Parathyroid adenoma (tissue), 2 donors: ENCODE data around the gene PPP1R2C.

Experiments
- H2AFZ ChIP-seq: fragments of 300-600 bp; sonication (generic); one replicate; pipeline ENCODE4 v1.7.0; 2017; ENCODE audit warnings: antibody characterized with exemption, mild to moderate bottlenecking
- H3K27ac ChIP-seq: fragments of 300-600 bp; sonication (generic); one replicate; pipeline ENCODE4 v1.7.0; 2017
- H3K27me3 ChIP-seq: fragments of 300-600 bp; sonication (generic); one replicate; pipeline ENCODE4 v1.7.0; 2017; ENCODE audit warnings: low read length; ENCODE audit not compliant: control insufficient read depth, insufficient read depth
- H3K36me3 ChIP-seq: fragments of 300-600 bp; sonication (generic); one replicate; pipeline ENCODE4 v1.7.0; 2017; ENCODE audit warnings: low read length; ENCODE audit not compliant: control insufficient read depth, insufficient read depth
- H3K4me1 ChIP-seq: fragments of 300-600 bp; sonication (generic); one replicate; pipeline ENCODE4 v1.7.0; 2017; ENCODE audit warnings: control low read depth
- H3K4me2 ChIP-seq: fragments of 300-600 bp; sonication (generic); one replicate; pipeline ENCODE4 v1.7.0; 2017; ENCODE audit warnings: low read length
- H3K4me3 ChIP-seq: fragments of 300-600 bp; sonication (generic); one replicate; pipeline ENCODE4 v1.7.0; 2017; ENCODE audit warnings: low read depth, low read length
- H3K79me2 ChIP-seq: fragments of 300-600 bp; sonication (generic); one replicate; pipeline ENCODE4 v1.7.0; 2017; ENCODE audit warnings: control low read depth
- H3K9ac ChIP-seq: fragments of 300-600 bp; sonication (generic); one replicate; pipeline ENCODE4 v1.7.0; 2017; ENCODE audit warnings: mild to moderate bottlenecking
- H3K9me3 ChIP-seq: fragments of 300-600 bp; sonication (generic); one replicate; pipeline ENCODE4 v1.7.0; 2017; ENCODE audit warnings: low read length; ENCODE audit not compliant: control insufficient read depth
- TF ChIP-seq, protein P1 (sequence below): fragments of 300-600 bp; sonication (generic); IDR thresholded peaks from one replicate; pipeline ENCODE4 v1.7.0; 2017; ENCODE audit warnings: antibody characterized with exemption, mild to moderate bottlenecking
- donor health status: primary hyperparathyroidism.

PPP1R2C gene

GRCh38 chrX:42818151-42818921 is 40.4 kb upstream of the PPP1R2C start:
- Histone ChIP-seq H3K36me3 (no peaks in the 10 kb centered on the region), H3K4me2 (no peak overlapping the region), H3K4me1 (no peaks in the 10 kb centered on the region), H2AFZ (no peak overlapping the region), H3K79me2 (no peaks in the 10 kb centered on the region), H3K4me3 (no peak overlapping the region), H3K27me3 (no peaks in the 10 kb centered on the region), H3K27ac (no peak overlapping the region), H3K9me3 (no peaks in the 10 kb centered on the region), H3K9ac (no peak overlapping the region)
- TF ChIP-seq, protein P1, sequence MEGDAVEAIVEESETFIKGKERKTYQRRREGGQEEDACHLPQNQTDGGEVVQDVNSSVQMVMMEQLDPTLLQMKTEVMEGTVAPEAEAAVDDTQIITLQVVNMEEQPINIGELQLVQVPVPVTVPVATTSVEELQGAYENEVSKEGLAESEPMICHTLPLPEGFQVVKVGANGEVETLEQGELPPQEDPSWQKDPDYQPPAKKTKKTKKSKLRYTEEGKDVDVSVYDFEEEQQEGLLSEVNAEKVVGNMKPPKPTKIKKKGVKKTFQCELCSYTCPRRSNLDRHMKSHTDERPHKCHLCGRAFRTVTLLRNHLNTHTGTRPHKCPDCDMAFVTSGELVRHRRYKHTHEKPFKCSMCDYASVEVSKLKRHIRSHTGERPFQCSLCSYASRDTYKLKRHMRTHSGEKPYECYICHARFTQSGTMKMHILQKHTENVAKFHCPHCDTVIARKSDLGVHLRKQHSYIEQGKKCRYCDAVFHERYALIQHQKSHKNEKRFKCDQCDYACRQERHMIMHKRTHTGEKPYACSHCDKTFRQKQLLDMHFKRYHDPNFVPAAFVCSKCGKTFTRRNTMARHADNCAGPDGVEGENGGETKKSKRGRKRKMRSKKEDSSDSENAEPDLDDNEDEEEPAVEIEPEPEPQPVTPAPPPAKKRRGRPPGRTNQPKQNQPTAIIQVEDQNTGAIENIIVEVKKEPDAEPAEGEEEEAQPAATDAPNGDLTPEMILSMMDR: no peak

DNA sequence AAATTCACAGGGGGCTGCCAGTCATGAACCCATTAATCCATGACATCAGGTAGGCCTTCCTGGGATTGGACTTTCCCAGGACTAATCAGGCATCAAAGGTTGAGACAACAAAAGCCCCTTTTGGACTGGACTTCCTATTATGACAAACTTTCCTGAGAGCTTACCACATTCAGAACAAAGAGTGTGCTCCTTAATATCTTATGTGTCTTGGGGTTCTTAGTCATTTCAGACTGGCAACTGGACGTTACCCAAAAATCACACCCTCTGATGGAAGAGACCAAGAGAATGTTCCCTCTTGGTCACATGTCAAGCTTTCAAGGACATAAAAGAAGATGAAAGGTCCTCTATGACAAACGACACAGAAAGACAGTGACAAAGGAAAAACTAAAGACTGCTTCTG is 31.6 kb upstream of the PPP1R2C start:
- no peak overlapping the region for H3K9ac ChIP-seq
- H3K9me3 ChIP-seq: no peaks in the 10 kb centered on the region
- no peaks in the 10 kb centered on the region for H3K36me3 ChIP-seq
- H3K4me3 ChIP-seq: no peak overlapping the region
- H3K27me3 ChIP-seq: no peaks in the 10 kb centered on the region
- no peak overlapping the region for H3K4me2 ChIP-seq
- no peaks in the 10 kb centered on the region for H3K79me2 ChIP-seq
- H3K4me1 ChIP-seq: no peaks in the 10 kb centered on the region
- TF ChIP-seq, protein P1: no peak
- no peak overlapping the region for H3K27ac ChIP-seq
- no peak overlapping the region for H2AFZ ChIP-seq

GRCh38 chrX:42807393-42807792 is 29.4 kb upstream of the PPP1R2C start:
- no peak overlapping the region for H3K4me3 ChIP-seq
- TF ChIP-seq, protein P1: no peak
- H3K9ac ChIP-seq: no peak overlapping the region
- no peak overlapping the region for H3K4me2 ChIP-seq
- no peaks in the 10 kb centered on the region for H3K36me3 ChIP-seq
- no peaks in the 10 kb centered on the region for H3K27me3 ChIP-seq
- no peak overlapping the region for H3K27ac ChIP-seq
- H3K9me3 ChIP-seq: no peaks in the 10 kb centered on the region
- no peaks in the 10 kb centered on the region for H3K79me2 ChIP-seq
- no peak overlapping the region for H2AFZ ChIP-seq
- no peaks in the 10 kb centered on the region for H3K4me1 ChIP-seq

- TF ChIP-seq, protein P1: no peak
- Histone ChIP-seq H3K36me3 (no peaks in the 10 kb centered on the region), H3K4me2 (no peak overlapping the region), H3K79me2 (no peaks in the 10 kb centered on the region), H3K4me3 (no peak overlapping the region), H3K9ac (no peak overlapping the region), H2AFZ (no peak overlapping the region), H3K4me1 (no peaks in the 10 kb centered on the region), H3K27ac (no peak overlapping the region), H3K9me3 (no peaks in the 10 kb centered on the region), H3K27me3 (no peaks in the 10 kb centered on the region)
These were observed 26.6 kb upstream of the PPP1R2C start for GRCh38 chrX:42804524-42804923.

GRCh38 chrX:42803320-42803719 is 25.4 kb upstream of the PPP1R2C start:
- TF ChIP-seq, protein P1: no peak
- Histone ChIP-seq H3K4me1 (no peaks in the 10 kb centered on the region), H3K9me3 (no peaks in the 10 kb centered on the region)

More at GRCh38 chrX:42803320-42803719, 25.4 kb upstream of the PPP1R2C start:
- H3K79me2 ChIP-seq: no peaks in the 10 kb centered on the region
- H3K36me3 ChIP-seq: no peaks in the 10 kb centered on the region
- H3K27me3 ChIP-seq: no peaks in the 10 kb centered on the region
- no peak overlapping the region for H3K4me3 ChIP-seq
- no peak overlapping the region for H3K9ac ChIP-seq
- no peak overlapping the region for H3K27ac ChIP-seq
- H2AFZ ChIP-seq: no peak overlapping the region
- no peak overlapping the region for H3K4me2 ChIP-seq
